Left ventricle myocardium inferior (tissue), 1 donor: Measurements from ENCODE around the gene NCKIPSD. TPM values are rescaled to one million over a fixed set of nuclear protein-coding genes. Genes with fewer than 3 reads are reported as not detected.

Source experiments
- DNase-seq: peaks from one replicate; pipeline ENCODE4 v3.0.0-alpha.2; 2020
- H3K27ac ChIP-seq: fragments of 200-600 bp; replicated peaks from 2 replicates; pipeline ENCODE4 v1.8.0; 2021
- H3K27me3 ChIP-seq: fragments of 200-600 bp; 2 replicates; pipeline ENCODE4 v1.8.0; 2021; ENCODE audit warnings: low read depth
- H3K36me3 ChIP-seq: fragments of 200-600 bp; 2 replicates; pipeline ENCODE4 v1.8.0; 2021
- H3K4me1 ChIP-seq: fragments of 200-600 bp; 2 replicates; pipeline ENCODE4 v1.8.0; 2021
- H3K4me3 ChIP-seq: fragments of 200-600 bp; 2 replicates; pipeline ENCODE4 v1.8.0; 2021; ENCODE audit warnings: mild to moderate bottlenecking, moderate library complexity
- H3K9me3 ChIP-seq: fragments of 200-600 bp; replicated peaks from 2 replicates; pipeline ENCODE4 v1.8.0; 2021
- CTCF ChIP-seq: fragments of 200-600 bp; IDR thresholded peaks from 2 replicates; pipeline ENCODE4 v1.8.0; 2021; ENCODE audit warnings: antibody characterized with exemption, mild to moderate bottlenecking, borderline replicate concordance
- intact Hi-C: fragments of 100-400 bp; cut with micrococcal nuclease; formaldehyde crosslinking; loops from one replicate; pipeline ENCODE4 v1.11.0; 2022
- total RNA-seq: library from RNA; stranded (reverse); fragmentation: NEBNext Ultra II Directional; extraction: Animal tissue kit (Norgen Biotek cat#: 25700); gene quantifications from one replicate; pipeline ENCODE4 v1.2.1, GENCODE V29; 2021
- donor health status: DM: no; HTN: yes; CAD: no; lungs with severe emphysema.

The NCKIPSD gene
- total RNA-seq, 1 donor from 2014 or later = 17.0 TPM

DNA sequence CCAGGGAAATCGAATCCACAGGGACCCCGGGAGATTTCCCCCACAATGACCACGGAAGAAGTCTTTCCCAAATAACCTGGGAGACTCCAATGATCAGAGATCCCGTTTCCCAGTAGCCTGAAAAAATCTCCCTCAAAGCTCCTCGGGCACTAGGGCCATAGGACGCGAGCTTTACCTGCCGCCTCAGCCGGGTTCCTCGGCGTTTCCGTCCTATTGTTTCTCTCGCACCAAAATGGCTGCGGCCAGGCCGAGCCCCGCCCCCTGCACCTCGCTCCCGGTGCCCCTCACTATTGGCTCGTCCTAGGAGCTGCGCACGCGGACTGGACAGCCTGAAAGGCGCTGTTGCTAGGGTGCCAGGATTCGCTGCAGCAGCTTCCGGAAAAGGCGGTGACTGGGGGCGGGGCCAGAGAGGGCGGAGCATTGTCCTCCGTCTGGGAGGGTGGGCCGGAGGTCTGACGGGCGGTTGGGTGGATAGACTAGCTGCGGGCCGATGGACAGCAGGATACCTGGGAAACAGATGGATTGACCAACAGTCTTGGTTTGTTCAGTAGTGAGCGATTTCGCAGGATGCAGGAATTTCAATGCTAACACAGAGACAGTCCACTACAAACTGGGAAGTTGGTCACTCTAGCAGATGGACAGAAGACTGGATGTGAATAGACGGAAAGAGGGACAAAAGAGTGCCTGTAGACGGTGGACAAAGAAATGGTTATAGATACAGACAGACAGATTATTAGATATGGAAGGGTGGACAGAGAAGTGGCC lies 31.4 kb upstream of the NCKIPSD start, which contains the start of gene IP6K2:
TSS of gene IP6K2 (minus strand) at position 240 of the 765 bp plus-strand sequence. CDS start 21,930 bp downstream, outside the sequence.
- peak; percentile 22 for TF ChIP-seq CTCF
- peak; percentile 99 for DNase-seq
- Histone ChIP-seq H3K36me3 (peaks cover 22% of the 10 kb centered on the region), H3K27ac (peak within 1 kb of the TSS; percentile 87), H3K4me1 (peaks cover 47% of the 10 kb centered on the region), H3K9me3 (no peaks in the 10 kb centered on the region), H3K4me3 (peak within 1 kb of the TSS; percentile 81), H3K27me3 (no peaks in the 10 kb centered on the region)
- intact Hi-C loops = no loop called here

GRCh38 chr3:48716508-48716981 lies 30.8 kb upstream of the NCKIPSD start:
- peaks cover 28% of the 10 kb centered on the region for H3K36me3 ChIP-seq
- TF ChIP-seq CTCF = no peak
- H3K27ac ChIP-seq = peak overlapping the region; percentile 87
- H3K9me3 ChIP-seq = no peaks in the 10 kb centered on the region
- H3K27me3 ChIP-seq = no peaks in the 10 kb centered on the region
- H3K4me1 ChIP-seq = peaks cover 51% of the 10 kb centered on the region
- intact Hi-C loops = no loop called here
- H3K4me3 ChIP-seq = peak overlapping the region; percentile 81
- DNase-seq = no peak

GRCh38 chr3:48715174-48715800 lies 29.6 kb upstream of the NCKIPSD start:
- no peaks in the 10 kb centered on the region for H3K9me3 ChIP-seq
- TF ChIP-seq CTCF = no peak
- peaks cover 40% of the 10 kb centered on the region for H3K36me3 ChIP-seq
- peak overlapping the region; percentile 81 for H3K4me3 ChIP-seq
- intact Hi-C loops = no loop called here
- no peak for DNase-seq
- H3K27me3 ChIP-seq = no peaks in the 10 kb centered on the region
- peak overlapping the region; percentile 14 for H3K27ac ChIP-seq
- peaks cover 64% of the 10 kb centered on the region for H3K4me1 ChIP-seq

DNA sequence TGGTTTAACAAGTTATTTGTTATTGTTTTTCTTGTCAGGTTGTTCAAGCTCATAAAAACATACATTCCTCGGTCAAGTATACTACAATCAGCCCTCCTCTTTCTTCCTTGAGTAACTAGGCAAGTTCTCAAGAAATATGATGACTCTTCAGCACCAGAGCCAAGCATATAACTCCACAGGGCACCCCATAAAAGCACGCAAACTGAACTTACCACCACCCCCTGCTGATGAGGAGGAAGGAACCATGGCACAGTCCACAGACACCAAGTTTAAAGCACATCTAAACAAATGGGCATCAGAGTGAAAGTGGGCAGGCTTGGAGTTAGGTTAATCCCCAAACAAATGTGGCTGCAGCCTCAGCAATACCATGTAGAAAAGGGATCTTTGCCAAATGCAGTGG lies 26.0 kb upstream of the NCKIPSD start:
- DNase-seq = no peak
- no peak for TF ChIP-seq CTCF
- Histone ChIP-seq H3K27ac (no peak overlapping the region), H3K4me1 (peaks cover 93% of the 10 kb centered on the region), H3K9me3 (no peaks in the 10 kb centered on the region), H3K4me3 (no peak overlapping the region), H3K36me3 (peaks cover 58% of the 10 kb centered on the region), H3K27me3 (no peaks in the 10 kb centered on the region)
- intact Hi-C loops = no loop called here

DNA sequence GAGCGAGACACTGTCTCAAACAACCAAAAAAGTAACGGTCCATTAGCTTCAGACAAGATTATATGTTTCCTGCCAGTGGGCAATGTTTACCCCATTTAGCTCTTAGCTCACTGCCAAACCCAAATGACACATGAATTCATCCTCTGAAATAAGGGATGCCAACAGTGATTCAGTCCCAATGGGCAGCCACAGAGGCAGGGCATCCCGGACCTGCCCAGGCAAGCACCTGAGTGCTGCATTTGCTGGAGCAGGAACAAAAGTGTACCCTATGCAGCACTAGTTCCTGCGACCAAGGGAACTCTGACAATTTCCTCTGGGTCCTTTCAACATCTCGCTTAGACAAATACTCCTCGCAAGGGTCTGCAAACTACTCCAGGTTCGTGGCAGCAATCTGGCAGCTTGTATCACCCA lies 23.3 kb upstream of the NCKIPSD start:
- peaks cover 78% of the 10 kb centered on the region for H3K4me1 ChIP-seq
- H3K27ac ChIP-seq = peak overlapping the region; percentile 36
- no peak for TF ChIP-seq CTCF
- H3K4me3 ChIP-seq = no peak overlapping the region
- no peak for DNase-seq
- intact Hi-C loops = no loop called here
- no peaks in the 10 kb centered on the region for H3K9me3 ChIP-seq
- peaks cover 48% of the 10 kb centered on the region for H3K36me3 ChIP-seq
- no peaks in the 10 kb centered on the region for H3K27me3 ChIP-seq
